Posterior vena cava (tissue), 2 donors: Measurements from ENCODE around the gene PCDH9. TPM values are rescaled to one million over a fixed set of nuclear protein-coding genes. Genes with fewer than 3 reads are reported as not detected.

Source experiments
- DNase-seq: peaks from one replicate; pipeline ENCODE4 v3.0.0-alpha.2; 2020; ENCODE audit warnings: low spot score
- intact Hi-C, 2 donors: fragments of 100-400 bp; cut with DNase I; formaldehyde crosslinking; loops; one replicate each; pipeline versions ENCODE4 v1.14.1 to v1.14.2; 2022 to 2023
- long read RNA-seq, 2 donors: library from polyadenylated mRNA; unstranded; transcript quantifications; one replicate each; pipeline ENCODE4 v2.0.0, GENCODE V29; 2020 to 2021
- total RNA-seq, 2 donors: library from RNA; stranded (reverse); fragmentation: NEBNext Ultra II Directional; extraction: Animal tissue kit (Norgen Biotek cat#: 25700); gene quantifications; one replicate each; pipeline ENCODE4 v1.2.1, GENCODE V29; 2021
- donor health status: DM: yes; HTN: yes; CAD: no.
- donor health status: DM: yes; HTN: yes; CAD: no.

PCDH9 gene, protein sequence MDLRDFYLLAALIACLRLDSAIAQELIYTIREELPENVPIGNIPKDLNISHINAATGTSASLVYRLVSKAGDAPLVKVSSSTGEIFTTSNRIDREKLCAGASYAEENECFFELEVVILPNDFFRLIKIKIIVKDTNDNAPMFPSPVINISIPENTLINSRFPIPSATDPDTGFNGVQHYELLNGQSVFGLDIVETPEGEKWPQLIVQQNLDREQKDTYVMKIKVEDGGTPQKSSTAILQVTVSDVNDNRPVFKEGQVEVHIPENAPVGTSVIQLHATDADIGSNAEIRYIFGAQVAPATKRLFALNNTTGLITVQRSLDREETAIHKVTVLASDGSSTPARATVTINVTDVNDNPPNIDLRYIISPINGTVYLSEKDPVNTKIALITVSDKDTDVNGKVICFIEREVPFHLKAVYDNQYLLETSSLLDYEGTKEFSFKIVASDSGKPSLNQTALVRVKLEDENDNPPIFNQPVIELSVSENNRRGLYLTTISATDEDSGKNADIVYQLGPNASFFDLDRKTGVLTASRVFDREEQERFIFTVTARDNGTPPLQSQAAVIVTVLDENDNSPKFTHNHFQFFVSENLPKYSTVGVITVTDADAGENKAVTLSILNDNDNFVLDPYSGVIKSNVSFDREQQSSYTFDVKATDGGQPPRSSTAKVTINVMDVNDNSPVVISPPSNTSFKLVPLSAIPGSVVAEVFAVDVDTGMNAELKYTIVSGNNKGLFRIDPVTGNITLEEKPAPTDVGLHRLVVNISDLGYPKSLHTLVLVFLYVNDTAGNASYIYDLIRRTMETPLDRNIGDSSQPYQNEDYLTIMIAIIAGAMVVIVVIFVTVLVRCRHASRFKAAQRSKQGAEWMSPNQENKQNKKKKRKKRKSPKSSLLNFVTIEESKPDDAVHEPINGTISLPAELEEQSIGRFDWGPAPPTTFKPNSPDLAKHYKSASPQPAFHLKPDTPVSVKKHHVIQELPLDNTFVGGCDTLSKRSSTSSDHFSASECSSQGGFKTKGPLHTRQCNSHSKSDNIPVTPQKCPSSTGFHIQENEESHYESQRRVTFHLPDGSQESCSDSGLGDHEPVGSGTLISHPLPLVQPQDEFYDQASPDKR (N-terminal part only)
- total RNA-seq = 1 to 10 TPM; 1.6 to 2.4 TPM
- long read RNA-seq, donor 1, partial matches to known transcripts = 0 of 3 reads
- long read RNA-seq, donor 1, other reads (novel, unspliced or antisense) = 3 of 3 reads
- long read RNA-seq, donor 2, partial matches to known transcripts = 0 of 2 reads
- long read RNA-seq, donor 2, other reads (novel, unspliced or antisense) = 2 of 2 reads

DNA sequence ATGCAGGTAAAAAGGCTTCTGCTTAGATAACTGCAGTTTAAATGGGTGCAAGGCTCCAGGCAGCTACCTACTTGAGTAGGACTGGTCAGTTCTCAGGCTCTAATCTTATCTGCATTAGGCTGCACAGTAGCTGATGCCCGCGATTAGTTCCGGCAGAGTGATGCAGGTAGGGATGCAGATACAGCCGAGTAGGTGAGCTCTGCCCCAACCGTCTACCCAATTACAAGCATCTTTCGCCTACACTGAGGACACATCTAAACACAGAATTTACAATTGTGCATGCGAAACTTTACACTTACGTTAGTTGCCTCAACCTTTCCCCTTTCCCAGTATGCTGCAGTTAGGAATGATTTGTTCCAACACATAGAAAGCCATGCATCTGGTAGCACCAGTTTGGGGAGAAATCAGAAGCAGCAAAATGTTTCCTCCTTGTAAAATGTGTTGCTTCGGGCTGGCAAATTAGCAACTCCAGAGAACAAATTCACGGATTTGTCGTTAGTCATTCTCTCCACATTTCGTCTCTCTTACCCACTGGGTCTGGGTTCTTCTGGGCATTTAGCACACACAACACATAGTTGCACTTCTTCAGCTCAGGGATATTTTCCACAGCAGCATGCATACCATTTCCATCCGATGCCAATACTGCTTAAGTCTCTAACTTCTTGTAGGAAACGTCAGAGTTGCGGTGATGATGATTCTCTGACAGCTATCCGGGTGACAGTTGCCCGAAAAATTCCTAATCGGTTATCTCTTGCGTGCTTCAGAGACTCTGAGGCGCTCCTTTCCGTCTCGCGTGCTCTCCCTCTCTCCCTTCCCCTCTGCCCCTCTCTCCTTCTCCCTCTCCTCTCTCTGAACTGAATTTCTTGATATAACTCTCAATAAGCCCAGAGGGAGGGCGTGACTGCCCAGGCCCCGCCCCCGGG, at the start of gene PCDH9:
Gene PCDH9 (minus strand): TSS at position 856 of the 923 bp plus-strand sequence. CDS start 1,896 bp downstream, outside the sequence.
- intact Hi-C loops = no loop called here
- no peak for DNase-seq

DNA sequence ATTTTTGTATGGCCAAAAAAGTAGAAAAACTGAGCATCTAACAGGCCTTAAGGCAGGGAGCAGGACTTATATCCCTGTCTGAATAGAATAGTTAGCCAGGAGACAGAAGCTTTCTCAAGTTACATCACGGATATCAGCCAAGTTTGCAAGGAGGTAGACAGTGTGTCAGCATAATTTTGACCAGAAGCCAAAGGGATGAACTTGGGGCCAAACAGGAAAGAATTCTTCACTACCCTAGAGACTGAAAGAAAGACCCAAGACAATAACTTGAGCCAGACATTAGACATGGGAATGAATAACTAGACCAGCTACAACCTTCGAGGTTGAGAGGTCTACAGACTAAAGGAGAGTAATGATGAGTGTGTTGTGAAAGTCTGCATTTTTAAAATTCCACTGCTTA, 48.1 kb upstream of the PCDH9 start:
- intact Hi-C loops = no loop called here
- DNase-seq = no peak

DNA sequence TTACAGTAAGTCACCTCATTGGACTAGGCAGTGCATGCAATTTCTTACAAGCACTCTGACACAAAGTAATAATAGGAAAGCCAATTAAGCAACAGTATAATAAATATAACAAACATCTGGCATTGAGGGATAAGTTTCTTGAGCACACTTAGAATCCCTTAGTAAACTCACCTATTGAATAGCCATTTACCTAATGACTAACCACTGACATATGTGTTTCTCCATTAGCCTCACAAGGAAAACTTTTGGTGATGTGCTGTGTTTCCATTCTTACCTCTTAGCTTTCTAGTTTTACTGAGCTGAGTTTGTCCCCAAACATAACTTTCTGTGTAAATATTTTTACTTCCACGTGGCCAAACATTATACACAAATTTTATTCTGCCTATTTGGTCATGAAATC, 47.4 kb upstream of the PCDH9 start:
- intact Hi-C loops = no loop called here
- DNase-seq = no peak

DNA sequence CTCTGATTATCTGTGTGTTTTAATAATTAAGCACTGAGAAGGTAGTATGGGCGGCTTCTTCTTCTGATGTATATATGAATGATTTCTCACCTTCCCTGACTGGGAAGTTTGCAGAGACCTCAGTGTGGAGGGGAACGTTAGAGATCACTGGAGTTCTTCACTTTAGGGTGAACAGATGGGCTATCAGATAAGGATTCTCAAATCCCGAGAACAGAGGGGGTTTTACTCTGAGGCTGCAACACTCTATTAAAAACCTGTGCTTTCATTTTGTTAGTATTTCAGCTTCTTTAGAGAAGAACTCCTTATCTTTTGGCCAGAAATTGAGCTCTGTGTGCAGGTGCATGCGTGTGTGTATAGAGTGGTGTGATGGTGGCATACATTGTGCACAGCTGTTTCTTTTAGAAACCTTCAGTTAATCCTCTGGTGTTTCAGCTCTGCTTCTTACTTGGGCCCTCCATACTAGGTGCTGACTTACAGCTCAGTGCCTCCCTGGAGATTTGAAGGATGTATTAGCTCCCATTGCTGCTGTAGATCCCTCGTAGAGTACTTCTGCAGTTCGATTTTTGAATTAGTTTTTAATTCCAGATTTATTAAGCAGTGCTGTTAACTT, 45.3 kb upstream of the PCDH9 start:
- DNase-seq = no peak
- intact Hi-C loops = no loop called here

DNA sequence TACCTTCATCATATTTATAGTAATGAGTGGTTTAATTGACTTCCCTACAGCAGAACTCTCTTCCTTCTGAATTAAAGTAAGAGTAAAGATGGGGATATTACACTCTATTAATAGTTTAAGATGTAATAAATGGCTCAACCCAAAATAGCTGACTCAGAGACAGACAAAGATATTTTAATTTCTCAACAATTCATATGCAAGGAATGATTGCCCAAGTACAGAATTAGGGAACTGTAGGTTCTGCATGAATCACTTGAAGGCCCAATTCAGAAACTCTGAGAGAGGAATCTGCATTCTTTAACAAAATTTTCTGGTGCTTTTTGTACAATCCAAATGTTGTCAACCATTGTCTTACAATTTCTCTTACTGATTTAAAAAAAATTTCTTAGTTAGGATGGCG, 42.9 kb upstream of the PCDH9 start:
- DNase-seq = no peak
- intact Hi-C loops = no loop called here

DNA sequence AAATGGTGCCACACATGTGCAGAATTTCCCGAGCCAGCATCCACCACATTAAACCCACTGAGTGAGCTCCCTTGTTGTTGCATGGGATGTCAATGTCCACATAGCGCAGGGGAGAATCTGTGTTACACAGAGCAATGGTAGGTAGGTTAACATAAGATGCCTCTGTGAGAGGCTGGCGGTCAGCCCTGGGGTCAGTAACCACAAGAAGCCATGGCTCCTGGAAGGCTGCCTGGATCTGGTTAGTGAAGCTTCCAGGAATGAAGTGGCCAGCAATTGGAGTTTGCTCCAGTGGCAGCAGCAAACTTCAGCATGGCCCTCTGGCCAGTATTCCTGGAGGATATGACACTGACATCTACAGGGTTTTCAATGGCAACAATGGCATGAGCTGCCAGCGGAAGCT, 37.0 kb upstream of the PCDH9 start:
- intact Hi-C loops = no loop called here
- no peak for DNase-seq

DNA sequence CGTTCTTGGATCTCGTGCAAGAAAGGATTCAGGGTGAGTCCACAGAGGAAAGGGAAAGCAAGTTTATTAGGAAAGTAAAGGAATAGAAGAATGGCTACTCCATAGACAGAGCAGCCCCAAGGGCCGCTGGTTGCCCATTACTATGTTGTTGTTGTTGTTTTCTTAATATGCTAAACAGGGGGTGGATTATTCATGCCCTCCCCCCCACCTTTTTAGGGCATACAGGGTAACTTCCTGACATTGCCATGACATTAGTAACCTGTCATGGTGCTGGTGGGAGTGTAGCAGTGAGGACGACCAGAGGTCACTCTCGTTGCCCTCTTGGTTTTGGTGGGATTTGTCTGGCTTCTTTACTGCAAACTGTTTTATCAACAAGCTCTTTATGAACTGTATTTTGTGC, 29.1 kb upstream of the PCDH9 start:
- no peak for DNase-seq
- intact Hi-C loops = no loop called here

DNA sequence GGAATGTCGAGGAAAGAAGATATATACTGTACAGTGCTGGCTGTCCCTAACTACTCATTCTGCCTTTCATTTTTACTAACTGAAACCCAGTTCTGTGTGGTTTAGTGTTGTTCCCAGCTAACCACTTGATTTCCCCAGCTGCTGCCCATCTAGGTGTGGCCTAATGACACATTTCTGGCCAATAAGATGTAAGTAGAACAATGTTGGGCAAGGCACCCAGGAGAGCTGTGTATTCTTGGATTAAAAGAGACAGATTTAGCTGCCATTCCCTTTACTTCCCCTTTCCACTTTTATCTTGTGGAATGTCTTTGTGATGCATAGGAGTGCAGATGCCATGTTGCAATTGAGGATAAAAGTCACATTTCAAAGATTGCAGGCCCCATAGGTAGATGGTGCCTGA, 28.3 kb upstream of the PCDH9 start:
- intact Hi-C loops = no loop called here
- DNase-seq = no peak

DNA sequence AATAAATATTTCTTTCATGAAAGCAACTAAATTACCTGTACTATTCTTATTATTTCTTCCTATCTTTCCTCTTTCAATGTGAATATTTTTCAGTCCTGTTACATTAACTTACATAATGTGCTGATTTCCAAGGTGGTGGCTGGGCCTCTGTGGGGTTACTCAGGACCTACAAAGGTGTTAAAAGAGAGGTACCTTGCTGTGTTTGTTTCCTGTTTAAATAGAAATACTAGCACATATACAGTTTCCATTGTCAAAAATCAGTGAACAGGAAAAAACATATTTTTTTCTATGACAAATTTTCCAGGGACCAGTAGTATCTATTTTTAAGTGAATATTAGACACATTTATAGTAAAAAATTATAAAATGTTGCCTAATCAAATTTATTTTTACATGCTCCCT, 8.7 kb upstream of the PCDH9 start:
- no peak for DNase-seq
- intact Hi-C loops = no loop called here

DNA sequence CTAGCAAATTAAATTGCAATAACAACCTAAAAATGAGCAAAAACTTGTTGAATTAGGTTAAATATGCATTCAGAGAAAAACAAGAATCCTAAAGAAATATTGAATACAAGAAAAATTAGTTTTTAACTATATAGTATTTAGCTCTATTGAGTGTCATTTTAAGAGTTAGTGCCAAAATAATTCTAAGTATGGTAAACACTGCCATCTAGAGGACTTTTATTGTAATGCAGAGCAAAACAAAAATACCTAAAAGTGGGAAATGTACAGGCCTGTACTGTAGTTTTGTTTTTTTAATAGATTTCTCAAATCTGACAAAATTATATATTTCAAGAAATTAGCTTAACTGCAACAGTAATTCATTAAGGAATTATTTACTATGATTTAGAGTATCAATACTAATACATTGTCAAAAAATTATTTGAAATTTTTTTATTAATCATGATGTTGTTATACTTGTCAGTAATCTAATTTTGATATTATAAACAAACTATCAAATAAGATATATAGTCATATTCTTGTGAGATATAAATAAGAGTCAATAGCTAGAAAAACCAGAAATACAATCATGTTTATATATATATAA, 8.2 kb upstream of the PCDH9 start:
- intact Hi-C loops = no loop called here
- no peak for DNase-seq

DNA sequence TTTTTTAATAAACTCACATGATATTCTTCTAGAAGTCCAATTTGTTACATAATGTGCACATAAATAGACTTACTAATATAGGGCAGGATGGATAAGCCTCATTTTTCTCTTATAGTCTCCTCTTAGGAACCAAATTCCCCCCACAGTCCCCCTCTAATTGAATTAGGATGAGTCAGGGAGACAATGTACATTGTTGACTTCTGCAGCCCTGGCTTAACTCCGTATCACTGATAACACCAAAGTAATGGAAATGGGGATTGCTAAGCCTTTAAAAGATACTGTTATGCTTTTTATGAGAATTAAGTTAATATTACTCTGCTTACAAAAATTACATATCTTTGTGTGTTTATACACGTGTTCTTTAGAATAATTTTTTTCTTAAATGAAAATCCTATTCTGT, 5.1 kb upstream of the PCDH9 start:
- no peak for DNase-seq
- intact Hi-C loops = no loop called here

DNA sequence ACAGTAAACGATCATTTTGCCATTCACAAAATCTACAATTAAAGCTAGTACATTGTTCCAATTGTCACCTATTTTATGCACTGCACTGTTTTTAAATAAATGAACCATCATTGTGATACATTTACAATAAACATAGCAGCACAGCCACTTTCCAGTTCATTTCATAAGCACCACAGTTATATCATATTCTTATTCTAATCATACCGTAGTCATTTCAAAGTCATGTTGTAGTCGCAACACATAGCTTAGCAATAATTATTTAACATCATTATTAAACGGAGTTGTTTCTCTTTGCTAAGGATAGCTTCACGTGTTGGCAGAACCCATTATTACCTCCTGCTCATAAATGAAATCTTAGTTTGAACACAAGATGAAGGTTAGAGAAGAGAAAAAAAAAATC, 2.2 kb upstream of the PCDH9 start:
- no peak for DNase-seq
- intact Hi-C loops = no loop called here

DNA sequence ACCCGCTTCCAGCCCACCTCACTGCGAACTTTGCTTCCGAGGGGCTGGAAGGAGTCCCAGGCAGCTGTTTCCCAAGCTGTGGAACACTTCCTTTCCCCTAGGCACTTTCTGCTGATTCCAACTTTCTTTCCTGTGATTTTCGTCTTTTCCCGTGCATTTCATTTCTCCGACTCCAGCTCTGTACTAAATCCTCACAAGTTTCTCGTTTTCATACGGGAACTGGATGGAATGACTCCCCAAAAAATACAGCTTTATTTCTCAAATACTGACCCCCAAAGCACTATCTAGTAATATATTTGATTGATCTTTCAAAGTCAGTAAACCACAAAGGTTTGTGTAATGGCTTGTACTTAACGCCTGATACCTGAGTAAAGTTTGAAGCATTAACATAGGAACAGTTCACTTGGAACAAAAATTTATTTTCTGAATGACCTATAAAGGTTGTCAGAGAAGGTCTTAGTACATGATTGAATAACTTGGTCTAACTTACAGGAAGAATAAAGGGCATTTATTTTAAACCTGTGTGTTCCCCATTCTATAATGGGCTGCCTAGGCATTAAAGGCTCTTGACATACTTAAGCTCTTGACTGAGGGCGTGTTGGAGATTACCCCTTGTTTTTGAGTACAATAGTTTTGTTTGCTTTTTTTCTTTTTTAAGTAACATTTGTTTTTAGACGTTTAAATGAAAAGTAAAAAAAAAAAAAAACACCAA, 1.3 kb upstream of the PCDH9 start:
- intact Hi-C loops = no loop called here
- DNase-seq = no peak

DNA sequence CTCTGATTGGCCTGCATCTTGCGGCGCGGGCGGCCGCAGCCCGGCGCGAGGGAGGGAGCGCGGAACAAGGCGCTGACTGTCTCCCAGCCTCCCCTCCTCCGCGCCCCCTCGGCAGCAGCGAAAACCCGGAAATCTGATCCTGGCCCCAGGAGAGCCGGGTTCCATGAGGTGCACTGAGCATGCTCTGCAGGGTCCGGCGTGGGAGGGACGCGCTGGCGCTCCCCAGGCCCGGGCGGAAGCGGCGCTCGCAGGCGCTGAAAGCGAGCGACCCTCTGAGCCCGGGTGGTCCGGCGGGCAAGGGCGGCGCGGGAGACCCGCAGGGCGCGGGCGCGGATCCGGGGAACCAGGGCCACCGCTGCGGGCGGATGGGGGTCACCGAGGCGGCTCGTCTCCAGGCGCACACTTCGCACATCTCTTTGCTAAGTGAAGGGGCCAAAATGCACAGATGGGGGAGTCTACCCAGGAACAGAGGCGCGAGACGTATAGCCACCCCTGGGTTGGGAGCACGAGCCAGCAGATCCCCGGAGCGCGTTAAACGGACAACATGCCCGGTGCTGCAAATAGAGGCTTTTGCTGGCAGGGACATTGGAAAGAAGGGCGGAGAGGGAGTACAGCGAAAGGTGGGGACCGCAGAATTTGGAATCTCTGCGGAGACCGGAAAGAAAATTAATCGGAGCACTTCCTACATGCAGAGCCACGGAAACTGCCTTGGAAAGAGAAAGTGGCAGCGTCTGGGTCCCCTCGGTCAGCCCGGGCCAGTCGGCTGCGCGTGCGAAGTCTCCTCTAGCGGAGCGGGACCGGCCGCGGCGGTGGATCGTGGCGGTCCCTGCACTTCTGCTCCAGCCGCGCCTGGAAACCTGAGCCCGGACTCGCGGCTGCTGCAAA, 510 bp upstream of the PCDH9 start:
- DNase-seq = peak; percentile 97
- intact Hi-C loops = no loop called here

DNA sequence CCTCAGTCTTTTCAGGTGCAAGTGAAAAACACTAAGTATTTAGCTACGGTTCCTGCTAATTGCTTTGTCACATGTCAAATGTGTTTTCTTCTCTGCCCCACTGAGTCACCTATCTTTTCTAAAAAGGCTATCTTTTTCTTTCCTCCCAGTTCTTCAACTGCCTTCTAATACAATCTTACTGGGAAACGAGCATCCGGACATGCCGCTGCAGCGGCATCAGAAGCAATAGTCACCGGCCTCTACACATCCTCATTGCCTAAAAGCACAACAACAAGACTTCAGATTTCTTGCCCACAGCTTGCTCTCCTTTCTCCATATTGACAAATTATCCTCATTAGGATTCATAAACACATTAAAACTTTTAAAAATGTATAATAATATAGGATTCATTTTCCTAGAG, 1.2 kb downstream of the PCDH9 start:
- DNase-seq = no peak
- intact Hi-C loops = no loop called here

DNA sequence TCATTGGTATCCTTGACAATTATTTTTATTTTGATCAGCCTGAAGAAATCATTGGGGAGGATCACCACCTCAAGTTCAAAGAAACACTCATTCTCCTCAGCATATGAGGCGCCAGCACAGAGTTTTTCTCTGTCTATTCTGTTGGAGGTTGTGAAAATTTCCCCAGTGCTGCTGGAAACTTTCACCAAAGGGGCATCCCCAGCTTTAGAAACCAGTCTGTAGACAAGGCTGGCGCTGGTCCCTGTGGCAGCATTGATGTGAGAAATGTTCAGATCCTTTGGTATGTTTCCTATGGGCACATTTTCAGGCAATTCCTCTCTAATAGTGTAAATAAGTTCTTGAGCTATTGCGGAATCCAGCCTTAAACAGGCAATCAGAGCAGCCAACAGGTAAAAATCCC, 2.1 kb downstream of the PCDH9 start:
- intact Hi-C loops = no loop called here
- DNase-seq = no peak
